Vagina (tissue), 2 donors: ENCODE results near the gene INSC. TPM values are rescaled to one million over a fixed set of nuclear protein-coding genes. Genes with fewer than 3 reads are reported as not detected.

Source experiments
- DNase-seq, 2 donors: peaks; one replicate each; pipeline ENCODE4 v3.0.0-alpha.2; 2017; ENCODE audit errors: extremely low spot score in 2 of 2
- H3K27ac ChIP-seq: fragments of 200-600 bp; sonication (generic); one replicate; pipeline ENCODE4 v1.5.1; 2019
- H3K27me3 ChIP-seq: fragments of 200-600 bp; sonication (generic); one replicate; pipeline ENCODE4 v1.5.1; 2019
- H3K36me3 ChIP-seq, 2 donors: fragments of 200-600 bp; sonication (generic); one replicate each; pipeline ENCODE4 v1.5.1; 2017 to 2019
- H3K4me1 ChIP-seq: fragments of 200-600 bp; sonication (generic); one replicate; pipeline ENCODE4 v1.5.1; 2019
- H3K4me3 ChIP-seq, 2 donors: fragments of 200-600 bp; sonication (generic); 1 replicate in 1 of 2; 2 replicates in 1 of 2; pipeline ENCODE4 v1.5.1; 2016 to 2019
- H3K9me3 ChIP-seq: fragments of 200-600 bp; sonication (generic); one replicate; pipeline ENCODE4 v1.5.1; 2019
- POLR2A ChIP-seq, 2 donors: fragments of 450-650 bp; IDR thresholded peaks; one replicate each; pipeline ENCODE4 v1.6.1; 2017; ENCODE audit warnings: antibody characterized with exemption in 2 of 2, mild to moderate bottlenecking in 2 of 2, moderate library complexity in 2 of 2
- POLR2AphosphoS5 ChIP-seq, 2 donors: sonication (generic); formaldehyde crosslinking; IDR thresholded peaks; one replicate each; pipeline ENCODE4 v1.9.0; 2017; ENCODE audit warnings: antibody characterized with exemption in 2 of 2, mild to moderate bottlenecking in 2 of 2, low read depth in 1 of 2; ENCODE audit not compliant: insufficient read depth in 1 of 2
- intact Hi-C: fragments of 100-400 bp; cut with DNase I; formaldehyde crosslinking; loops from one replicate; pipeline ENCODE4 v1.15.1; 2023
- total RNA-seq: library from RNA; depleted of rRNA; stranded (reverse); fragments of >200 nt; gene quantifications from one replicate; pipeline ENCODE4 v1.2.3, GENCODE V29; 2016
- TF ChIP-seq, protein P1 (sequence below), 3 experiments: fragments of 450-650 bp in 2 of 3; fragments of 200-600 bp in 1 of 3; sonication (generic) in 1 of 3; IDR thresholded peaks; one replicate each; pipeline ENCODE4 v1.5.1; 2017 to 2019; ENCODE audit warnings: antibody characterized with exemption in 3 of 3, mild to moderate bottlenecking in 2 of 3, moderate library complexity in 2 of 3

Gene INSC
- total RNA-seq, 1 donor from 2014 or later = 3.2 TPM

GRCh38 chr11:15127341-15127740 lies 12.6 kb downstream of the INSC start:
- no peaks in the 10 kb centered on the region for H3K27me3 ChIP-seq
- no peak overlapping the region for H3K27ac ChIP-seq
- no peaks in the 10 kb centered on the region for H3K36me3 ChIP-seq
- no peaks in the 10 kb centered on the region for H3K9me3 ChIP-seq
- TF ChIP-seq, protein P1, sequence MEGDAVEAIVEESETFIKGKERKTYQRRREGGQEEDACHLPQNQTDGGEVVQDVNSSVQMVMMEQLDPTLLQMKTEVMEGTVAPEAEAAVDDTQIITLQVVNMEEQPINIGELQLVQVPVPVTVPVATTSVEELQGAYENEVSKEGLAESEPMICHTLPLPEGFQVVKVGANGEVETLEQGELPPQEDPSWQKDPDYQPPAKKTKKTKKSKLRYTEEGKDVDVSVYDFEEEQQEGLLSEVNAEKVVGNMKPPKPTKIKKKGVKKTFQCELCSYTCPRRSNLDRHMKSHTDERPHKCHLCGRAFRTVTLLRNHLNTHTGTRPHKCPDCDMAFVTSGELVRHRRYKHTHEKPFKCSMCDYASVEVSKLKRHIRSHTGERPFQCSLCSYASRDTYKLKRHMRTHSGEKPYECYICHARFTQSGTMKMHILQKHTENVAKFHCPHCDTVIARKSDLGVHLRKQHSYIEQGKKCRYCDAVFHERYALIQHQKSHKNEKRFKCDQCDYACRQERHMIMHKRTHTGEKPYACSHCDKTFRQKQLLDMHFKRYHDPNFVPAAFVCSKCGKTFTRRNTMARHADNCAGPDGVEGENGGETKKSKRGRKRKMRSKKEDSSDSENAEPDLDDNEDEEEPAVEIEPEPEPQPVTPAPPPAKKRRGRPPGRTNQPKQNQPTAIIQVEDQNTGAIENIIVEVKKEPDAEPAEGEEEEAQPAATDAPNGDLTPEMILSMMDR (IDR thresholded peaks at IDR 0.05) = no peak
- TF ChIP-seq POLR2AphosphoS5 (IDR thresholded peaks at IDR 0.05; ENCODE audit: insufficient read depth in 1 of 2, low read depth in 1 of 2) (no peak), POLR2A (IDR thresholded peaks at IDR 0.05) (no peak)
- H3K4me3 ChIP-seq = no peak overlapping the region
- intact Hi-C loops = no loop called here
- H3K4me1 ChIP-seq = no peaks in the 10 kb centered on the region
- DNase-seq = peak in 1 of 2 donors; percentile 72

DNA sequence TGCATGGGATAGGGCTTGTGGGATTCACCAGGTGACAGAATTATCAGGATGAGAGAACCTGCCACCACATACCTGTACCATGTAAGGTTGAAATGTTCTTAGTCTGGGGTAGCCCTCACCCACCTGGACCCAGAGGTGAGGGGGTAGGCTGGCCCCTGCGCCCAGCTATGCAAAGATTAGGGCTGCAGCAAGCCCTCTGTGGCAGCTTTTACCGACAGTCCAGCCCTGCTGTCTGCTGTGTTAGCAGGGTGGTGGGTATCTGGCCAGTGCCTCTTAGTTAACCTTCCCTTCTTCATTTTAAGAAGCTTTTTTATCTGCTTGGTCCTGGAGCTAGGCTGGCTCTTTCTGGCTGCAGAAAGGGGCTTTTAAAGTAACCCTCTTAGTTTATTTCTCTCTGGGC lies 13.9 kb downstream of the INSC start:
- Histone ChIP-seq H3K27ac (no peak overlapping the region), H3K4me3 (no peak overlapping the region), H3K9me3 (no peaks in the 10 kb centered on the region), H3K4me1 (no peaks in the 10 kb centered on the region), H3K27me3 (no peaks in the 10 kb centered on the region), H3K36me3 (no peaks in the 10 kb centered on the region)
- DNase-seq = peak in 1 of 2 donors; percentile 78
- TF ChIP-seq, protein P1 (IDR thresholded peaks at IDR 0.05) = no peak
- no peak for TF ChIP-seq POLR2A (IDR thresholded peaks at IDR 0.05)
- TF ChIP-seq POLR2AphosphoS5 (IDR thresholded peaks at IDR 0.05; ENCODE audit: insufficient read depth in 1 of 2, low read depth in 1 of 2) = no peak
- intact Hi-C loops = no loop called here

DNA sequence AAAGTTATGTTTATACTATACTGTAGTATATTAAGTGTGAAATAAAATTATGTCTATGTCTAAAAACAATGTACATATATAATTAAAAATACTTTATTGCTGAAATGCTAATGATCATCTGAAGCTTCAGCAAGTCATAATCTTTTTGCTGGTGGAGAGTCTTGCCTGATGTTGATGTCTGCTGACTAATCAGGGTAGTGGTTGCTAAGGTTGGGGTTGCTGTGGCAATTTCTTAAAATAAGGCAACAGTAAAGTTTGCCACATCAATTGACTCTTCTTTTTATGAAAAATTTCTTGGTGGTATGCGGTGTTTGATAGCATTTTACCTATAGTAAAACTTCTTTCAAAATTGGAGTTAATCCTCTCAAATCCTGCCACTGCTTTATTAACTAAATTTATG lies 21.4 kb downstream of the INSC start:
- no peak overlapping the region for H3K4me3 ChIP-seq
- intact Hi-C loops = no loop called here
- H3K27ac ChIP-seq = no peak overlapping the region
- H3K9me3 ChIP-seq = no peaks in the 10 kb centered on the region
- H3K36me3 ChIP-seq = no peaks in the 10 kb centered on the region
- H3K27me3 ChIP-seq = no peaks in the 10 kb centered on the region
- TF ChIP-seq POLR2A (IDR thresholded peaks at IDR 0.05) (no peak), POLR2AphosphoS5 (IDR thresholded peaks at IDR 0.05; ENCODE audit: insufficient read depth in 1 of 2, low read depth in 1 of 2) (no peak)
- TF ChIP-seq, protein P1 (IDR thresholded peaks at IDR 0.05) = no peak
- no peak for DNase-seq
- H3K4me1 ChIP-seq = no peaks in the 10 kb centered on the region

DNA sequence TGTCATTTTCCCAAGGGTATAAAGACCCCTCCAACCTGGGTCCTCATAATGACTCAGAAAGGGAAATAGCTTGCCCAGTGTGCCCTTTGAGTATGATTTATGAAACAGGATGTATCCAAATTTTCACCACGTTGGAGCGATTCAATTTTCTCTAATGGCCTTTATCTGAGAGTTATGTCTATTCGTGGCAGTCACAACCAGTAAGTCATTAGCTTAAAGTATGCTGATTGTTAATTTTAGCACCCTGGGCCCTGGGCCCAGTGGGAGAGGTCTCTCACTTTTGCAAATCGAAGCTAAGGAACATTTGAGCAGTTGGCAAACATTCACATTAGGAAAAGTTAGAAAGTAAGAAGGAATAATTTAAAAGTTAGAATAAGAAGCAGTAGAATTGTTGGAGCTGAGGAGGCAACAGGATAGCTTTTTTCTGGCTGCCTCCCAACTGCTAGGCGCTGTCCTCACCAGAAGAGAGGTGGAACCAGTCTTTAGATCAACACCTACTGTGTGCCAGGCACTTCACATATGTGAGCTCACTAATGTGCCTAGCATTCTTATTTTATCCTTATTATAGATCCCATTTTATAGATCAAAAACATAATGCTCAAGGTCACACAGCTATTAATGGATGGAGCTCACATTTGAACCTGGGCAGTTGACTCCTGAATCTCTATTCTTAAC lies 24.5 kb downstream of the INSC start:
- Histone ChIP-seq H3K27ac (no peak overlapping the region), H3K9me3 (no peaks in the 10 kb centered on the region)
- TF ChIP-seq, protein P1 (IDR thresholded peaks at IDR 0.05) = no peak
- TF ChIP-seq POLR2AphosphoS5 (IDR thresholded peaks at IDR 0.05; ENCODE audit: insufficient read depth in 1 of 2, low read depth in 1 of 2) (no peak), POLR2A (IDR thresholded peaks at IDR 0.05) (no peak)

DNA sequence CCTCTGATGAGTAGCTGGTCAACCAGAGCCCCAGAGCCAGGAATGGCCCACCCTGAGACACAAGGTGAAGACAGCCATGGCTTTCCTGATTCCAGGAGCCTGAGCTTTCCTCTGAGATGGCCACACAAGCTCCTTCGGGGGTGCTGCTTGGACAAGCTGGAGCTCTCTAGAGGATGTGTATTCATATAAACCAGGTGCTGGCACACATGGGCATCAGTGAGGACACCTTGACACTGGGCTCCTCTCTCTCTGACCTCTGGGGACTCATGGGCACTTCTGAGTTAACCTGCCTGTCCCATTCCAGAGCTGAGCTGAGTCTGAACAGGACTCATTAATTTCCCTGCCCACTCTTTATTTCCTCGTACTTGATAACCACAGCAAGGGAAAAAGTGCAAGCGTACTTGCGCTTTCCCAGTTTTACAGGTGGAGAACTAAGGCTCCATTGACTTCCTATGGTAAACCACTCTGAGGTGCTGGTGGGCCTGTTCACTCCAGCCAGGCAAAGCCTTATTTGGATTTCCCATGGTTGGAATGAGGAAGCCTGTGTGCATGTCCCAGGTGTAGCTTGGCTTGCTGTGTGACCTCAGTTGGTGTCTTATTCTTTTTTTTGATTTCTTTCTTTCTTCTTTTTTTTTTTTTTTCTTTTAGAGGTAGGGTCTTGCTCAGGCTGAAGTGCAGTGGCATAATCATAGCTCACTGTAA lies 25.4 kb downstream of the INSC start:
- peak in 1 of 2 donors; percentile 83 for DNase-seq
- H3K27ac ChIP-seq = no peak overlapping the region

More for the DNA sequence above, 24.5 kb downstream of the INSC start:
- H3K36me3 ChIP-seq = no peaks in the 10 kb centered on the region
- no peaks in the 10 kb centered on the region for H3K4me1 ChIP-seq
- peak in 1 of 2 donors; percentile 27 for DNase-seq
- no peaks in the 10 kb centered on the region for H3K27me3 ChIP-seq
- intact Hi-C loops = no loop called here
- no peak overlapping the region for H3K4me3 ChIP-seq

More for the DNA sequence above, 25.4 kb downstream of the INSC start:
- H3K9me3 ChIP-seq = no peaks in the 10 kb centered on the region
- no peaks in the 10 kb centered on the region for H3K4me1 ChIP-seq
- H3K27me3 ChIP-seq = no peaks in the 10 kb centered on the region
- TF ChIP-seq POLR2A (IDR thresholded peaks at IDR 0.05) (no peak), POLR2AphosphoS5 (IDR thresholded peaks at IDR 0.05; ENCODE audit: insufficient read depth in 1 of 2, low read depth in 1 of 2) (no peak)
- TF ChIP-seq, protein P1 (IDR thresholded peaks at IDR 0.05) = no peak
- no peaks in the 10 kb centered on the region for H3K36me3 ChIP-seq
- intact Hi-C loops = no loop called here
- H3K4me3 ChIP-seq = no peak overlapping the region
